Inflammatory macrophage treated with lipopolysaccharide for 1 hour (primary cell): ENCODE measurements around the gene COX7C.

Experiments
- DNase-seq, 2 donors: peaks; one replicate each; pipeline ENCODE4 v3.0.0-alpha.2; 2020 to 2022

COX7C gene

DNA sequence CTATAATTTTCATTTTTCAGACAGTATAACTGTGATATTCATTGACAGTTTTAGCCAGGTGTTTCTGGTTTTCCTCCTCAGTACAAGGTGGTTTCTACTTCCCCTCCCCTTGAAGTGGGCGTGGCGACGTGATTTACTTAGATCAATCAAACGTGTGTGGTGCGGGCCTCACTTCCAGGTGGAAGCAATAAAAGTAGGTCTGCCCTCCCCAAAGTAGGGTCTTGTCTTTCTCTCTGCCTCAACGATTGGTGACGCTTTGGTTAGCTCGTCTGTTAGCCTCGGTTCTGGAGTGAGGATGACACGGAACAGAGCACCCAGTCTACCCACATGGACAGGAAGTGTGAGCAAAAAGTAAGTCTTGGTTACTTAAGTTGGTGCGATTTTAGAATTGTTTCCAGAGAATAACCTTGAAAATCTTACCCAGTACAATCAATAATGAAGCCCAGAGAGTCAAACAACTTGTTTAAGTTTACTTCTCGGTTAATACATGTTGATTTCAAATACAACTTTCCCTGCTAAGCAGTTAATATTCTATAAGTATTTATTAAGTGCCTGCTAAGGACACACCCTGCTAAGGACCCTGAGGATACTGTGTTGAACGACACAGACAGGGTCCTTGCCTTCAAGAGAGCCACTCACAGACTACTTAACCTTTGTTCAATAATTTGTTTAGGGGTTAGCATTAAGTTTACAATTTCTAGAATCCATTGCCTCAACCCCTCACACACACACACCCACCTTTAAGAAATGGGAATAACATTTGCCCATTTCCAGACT, 48.4 kb downstream of the COX7C start:
- no peak for DNase-seq

DNA sequence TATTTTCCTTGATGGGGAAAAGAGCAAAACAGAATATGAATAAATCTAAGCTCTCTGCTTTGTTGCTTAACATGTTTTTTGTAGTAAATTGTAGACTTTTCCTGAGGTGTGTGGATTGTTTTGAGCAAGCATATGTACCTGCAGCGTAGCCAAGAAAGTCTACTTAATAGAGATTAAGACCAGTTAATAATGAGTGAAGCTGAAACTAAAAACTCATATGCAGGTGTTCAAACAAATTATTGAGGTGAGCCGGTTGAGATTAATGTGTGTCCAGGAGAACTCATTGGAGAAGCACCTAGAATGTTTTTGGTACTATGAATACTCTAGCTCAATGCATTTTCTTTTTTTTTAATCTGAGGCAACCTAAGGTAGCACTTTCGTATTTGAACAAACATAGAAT, 49.2 kb downstream of the COX7C start:
- no peak for DNase-seq
